GM19238 (cell line): ENCODE data around the gene ANKRD1.

Experiments used
- DNase-seq: peaks from one replicate; pipeline ENCODE4 v3.0.0; 2011; ENCODE audit warnings: low spot score; ENCODE audit not compliant: insufficient read length

The ANKRD1 gene

DNA sequence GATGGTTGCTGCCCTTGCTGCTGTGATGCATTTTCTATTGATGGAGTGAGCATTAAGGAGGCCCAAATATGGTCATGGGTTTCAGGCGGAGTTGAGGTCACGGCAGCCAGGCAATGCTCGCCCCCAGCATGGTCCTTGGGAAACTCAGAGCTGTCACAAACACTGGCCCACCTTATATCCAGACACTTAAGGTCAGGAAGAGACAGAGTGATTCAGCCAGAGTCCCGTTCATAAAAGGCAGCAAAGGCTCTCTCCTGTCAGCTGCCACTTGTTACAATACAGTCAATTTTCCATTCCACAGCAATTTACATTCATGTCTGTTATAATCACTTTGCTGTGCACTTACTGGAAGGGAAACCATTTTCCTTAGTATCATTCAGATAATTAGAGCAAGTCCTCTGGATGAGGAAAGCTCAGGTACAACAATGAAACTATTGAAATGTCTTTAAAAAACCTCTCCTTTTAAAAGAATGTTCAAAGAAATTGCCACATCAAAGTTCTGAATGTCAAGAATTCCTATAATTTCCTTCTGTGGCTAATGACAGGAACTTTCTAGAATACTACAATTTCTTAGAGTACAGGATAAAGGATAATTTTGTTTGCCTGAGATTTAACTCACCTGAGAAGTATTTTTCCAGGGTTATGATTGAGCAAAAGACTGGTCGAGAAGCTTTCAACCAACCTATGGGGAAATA lies 14.8 kb upstream of the ANKRD1 start:
- DNase-seq = no peak

DNA sequence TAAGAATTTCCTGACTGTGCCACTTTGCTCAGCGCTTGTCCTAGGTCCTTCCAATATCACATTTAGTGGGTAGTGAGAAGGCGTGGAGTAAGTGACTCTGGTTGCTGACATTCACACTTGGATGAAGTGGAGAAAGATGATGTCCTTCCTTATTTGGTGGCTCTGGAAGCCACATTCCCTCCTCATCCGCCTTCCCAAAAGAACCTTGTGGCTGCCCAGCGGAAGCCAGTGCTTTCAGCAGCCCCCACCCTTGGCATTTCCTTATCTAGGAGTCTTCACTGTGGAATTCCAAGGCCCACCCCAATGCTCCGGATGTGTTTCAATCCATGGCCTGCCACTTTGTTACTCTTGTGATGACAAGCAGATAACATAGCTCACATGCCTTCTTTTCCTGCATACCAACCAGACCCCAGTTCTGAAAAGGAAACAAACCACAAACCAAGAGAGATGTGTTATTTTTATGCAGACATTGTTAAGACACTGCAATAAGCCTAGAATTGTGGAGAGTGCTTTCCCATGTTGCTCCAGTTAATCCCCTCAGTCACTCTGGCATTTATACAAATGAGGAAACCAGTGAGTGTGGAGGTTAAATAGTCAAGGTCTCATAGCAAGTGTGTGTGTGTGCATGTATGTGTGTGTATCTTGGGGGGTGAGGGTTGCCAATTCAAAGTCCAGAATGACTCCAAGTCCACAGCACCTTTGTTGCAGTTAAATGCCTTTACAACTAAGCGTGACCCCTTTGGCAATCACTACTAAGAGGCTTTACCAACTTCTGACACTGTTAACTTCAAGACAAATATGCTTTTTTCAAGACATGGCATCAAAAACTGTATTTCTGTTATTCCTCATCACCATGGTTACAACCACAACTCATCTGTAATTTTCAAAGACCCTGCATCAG lies 10.3 kb upstream of the ANKRD1 start:
- no peak for DNase-seq

DNA sequence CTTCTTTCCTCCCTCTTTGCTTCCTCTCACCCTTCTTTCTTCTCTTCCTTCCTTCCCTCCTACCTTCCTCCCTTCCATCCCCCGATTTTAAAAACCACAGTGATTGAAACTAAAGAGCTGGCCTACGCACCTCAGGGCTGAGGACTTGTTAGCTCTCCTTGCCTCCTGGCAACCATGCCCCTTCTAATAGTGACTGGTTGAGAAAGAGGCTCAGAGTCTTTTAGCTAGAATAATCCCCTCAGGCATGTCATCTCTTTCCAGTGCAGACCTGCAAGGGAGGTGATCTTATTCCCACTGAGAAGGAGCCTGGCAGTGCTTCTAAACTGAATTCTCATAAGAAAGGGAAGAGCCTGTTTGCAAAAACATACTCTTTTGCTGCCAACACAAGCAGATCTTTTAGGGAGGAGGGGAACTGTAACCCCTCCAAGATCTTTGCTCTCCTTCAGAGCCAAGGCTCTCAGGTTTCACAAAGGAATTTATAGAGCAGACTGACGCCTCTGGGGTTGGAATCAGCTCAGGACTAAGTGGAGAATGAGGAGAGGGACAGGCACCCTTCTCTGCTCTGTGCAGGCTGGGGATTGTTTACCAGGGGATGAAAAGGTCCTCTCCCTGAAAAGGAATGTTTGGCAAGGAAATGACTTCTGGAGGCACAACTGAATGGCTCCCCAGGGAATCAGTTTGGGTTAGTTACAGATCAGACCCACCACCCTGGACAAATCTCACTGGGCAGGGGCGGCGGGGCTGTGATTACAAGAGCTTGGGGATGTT lies 9.4 kb upstream of the ANKRD1 start:
- no peak for DNase-seq

DNA sequence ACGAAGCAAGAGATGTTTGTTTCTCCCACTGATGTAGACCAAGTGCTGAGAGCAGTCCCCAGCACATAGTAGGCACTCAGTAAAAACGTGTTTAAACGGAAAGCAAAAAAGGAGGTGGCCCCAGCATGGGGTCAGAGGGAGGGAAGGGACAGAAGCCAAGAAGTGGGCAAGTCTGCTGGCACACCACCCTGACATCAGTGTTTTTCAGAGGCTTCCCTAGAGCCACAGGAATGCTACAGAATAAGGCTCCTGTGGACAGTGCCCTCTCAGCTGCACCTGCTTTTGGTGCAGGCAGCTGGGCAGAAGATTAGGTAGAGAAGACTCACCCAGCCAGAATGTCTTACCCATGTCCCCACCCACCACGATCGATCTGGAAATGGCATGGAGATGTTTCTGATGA lies 8.3 kb upstream of the ANKRD1 start:
- no peak for DNase-seq

DNA sequence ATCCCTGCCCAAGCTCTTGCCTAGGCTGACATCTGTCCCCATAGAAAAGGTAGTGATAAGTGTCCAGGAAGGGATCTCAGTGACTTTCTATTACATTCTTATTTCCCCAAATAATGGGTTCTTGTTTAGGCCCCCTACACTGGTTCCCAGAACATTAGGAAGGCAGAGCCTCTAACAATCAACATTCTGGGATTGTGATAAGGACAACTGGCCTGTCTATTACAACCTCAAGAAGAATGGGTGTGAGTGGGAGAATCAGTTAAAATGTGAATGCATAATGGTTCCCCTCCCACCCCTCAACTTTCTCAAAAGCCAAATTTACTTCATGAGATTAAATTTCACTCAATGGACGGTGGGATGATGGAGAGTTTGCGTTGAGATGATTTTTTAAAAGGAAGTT lies 6.4 kb upstream of the ANKRD1 start:
- DNase-seq = no peak

DNA sequence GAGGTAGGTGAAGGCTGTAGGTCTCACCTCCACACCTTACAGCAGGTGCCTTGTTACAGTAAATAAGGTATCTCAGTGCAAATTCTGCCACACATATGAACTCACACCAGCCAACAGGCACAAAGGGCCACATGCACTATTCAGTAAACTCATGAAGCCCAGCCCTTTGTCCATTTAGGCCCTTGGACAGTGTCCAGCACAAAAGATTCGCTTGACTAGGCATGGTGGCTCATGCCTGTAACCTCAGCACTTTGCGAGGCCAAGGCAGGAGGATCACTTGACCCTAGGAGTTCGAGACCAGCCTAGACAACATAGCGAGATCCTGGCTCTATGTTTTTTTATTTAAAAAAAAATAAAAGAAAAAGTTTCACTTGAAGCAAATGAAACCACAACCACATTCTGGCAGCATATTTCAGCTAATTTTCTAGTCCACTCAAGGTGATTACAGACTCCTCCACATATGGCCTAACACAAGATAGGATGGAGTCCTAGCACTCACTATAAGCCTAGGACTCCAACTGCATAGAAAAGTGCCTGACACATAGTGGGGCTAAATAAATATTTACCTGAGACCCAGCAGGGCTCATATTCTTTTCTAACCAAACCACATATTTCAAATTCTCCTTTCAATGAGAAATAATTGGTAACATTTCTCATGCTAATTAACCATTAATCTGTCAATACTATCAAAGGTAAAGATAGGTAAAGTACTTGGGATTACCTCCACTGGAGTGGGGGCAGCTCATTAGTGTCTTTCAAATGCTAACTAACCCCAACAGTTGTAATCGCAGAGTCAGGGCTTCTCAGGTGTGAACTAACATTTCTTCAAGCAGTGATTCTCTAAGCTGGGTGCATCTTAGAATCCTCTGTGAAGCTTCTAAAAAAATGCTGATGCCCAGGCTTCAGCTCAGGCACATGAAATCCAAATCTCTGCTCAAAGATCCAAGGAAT lies 4.5 kb upstream of the ANKRD1 start:
- DNase-seq = no peak

DNA sequence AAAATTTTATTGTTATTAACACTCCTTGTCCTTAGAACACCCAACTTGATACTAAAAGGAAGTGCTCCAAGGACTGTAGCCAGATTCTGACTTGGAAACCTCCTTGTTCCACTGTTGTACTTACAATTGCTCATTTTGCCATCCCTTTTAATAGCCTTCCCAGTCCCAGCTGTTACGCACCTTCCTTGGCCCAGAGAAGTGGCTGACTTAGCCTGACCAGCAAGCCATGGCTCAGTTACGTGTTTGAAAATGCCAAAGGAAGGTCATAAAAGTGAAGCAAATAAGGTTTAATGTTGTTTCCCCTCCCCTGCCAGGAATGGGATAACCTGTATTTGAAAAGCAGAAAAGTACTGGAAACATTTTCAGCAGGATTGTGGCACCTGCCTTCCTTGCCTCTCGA lies 3.7 kb upstream of the ANKRD1 start:
- no peak for DNase-seq

DNA sequence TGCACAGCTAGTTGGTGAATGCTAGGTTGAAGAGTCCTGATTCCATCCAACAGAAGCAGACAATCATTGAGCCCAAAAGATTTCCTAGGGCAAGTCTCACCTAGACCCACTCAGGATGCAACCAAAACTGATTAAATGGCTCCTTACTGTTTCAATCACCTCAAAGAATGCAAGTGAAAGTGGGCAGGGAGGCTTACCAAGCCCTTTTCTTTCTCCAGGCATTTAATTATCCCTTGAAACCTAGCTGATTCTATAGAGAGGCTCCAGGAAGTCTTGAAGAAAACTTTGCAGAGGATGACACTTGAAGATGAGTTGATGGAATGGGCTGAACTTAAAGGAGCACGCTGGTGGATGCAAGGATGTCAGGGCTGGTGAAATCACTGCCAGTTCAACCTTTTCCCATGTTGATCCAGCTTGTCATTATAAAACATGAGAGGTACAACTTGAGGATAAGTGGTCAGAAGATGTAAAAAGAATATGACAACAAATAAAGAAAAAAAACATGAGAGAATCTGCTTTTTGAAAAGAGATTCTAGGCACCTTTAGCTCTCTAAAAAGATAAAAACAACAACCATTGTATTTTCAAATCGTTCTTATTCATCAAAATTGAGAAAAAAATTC lies 2.3 kb upstream of the ANKRD1 start:
- no peak for DNase-seq

DNA sequence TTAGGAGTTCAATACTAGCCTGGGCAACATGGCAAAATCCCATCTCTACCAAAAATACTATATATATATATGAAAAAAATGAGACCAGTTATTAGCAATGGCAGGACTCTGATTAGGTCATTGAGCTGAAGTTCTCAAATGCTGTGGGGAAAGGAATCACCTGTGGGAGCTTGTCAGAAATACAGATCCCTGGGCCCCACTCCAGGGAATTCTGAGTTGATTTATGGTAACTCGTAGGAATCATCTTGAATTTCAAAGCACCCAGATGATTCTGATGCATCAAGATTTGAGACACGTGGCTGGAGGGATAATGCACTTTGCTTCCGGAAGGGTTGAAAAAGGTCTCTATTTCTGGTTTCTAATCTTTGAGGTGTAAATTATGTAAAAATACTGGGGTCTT lies 1.0 kb upstream of the ANKRD1 start:
- DNase-seq = no peak

DNA sequence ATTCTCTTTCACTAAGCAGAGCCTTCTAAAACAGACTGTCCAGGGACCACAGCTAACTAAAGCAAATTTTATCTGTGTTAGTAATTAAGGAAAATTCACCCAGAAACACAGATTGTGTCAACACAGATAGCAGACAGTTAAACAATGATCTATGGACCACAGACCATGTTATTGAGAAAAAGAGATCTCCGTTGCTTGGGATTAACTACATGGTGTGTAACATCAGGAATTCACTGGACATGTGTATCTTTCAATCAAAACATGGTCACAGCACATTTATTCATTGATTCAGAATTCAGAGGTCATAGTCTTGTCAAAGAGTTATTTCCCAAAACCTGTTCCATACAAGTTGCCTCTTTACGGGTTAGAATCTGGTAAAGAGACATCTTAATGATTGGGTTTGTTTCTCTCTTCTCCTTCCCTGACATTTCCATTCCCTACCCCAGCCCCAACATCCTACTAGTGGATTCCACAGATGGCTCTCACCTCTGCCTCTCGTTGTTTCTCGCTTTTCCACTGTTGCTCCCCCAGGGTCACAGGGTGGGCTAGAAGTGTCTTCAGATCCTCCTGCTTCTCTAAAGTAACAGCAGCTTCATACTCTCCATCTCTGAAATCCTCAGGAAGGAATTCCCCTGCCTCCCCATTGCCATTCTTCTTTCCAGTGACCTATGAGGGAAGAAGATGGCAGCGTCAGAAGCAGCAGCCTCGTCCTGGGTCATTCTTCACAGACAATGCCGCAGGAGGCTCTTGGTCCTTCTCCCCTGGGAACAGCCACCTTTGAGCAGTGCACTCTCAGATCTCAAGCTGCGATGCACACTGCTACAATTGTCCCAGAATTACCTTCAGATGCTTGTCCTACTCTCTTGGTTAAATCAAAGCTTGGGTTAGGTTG lies 958 bp downstream of the ANKRD1 start:
- no peak for DNase-seq

DNA sequence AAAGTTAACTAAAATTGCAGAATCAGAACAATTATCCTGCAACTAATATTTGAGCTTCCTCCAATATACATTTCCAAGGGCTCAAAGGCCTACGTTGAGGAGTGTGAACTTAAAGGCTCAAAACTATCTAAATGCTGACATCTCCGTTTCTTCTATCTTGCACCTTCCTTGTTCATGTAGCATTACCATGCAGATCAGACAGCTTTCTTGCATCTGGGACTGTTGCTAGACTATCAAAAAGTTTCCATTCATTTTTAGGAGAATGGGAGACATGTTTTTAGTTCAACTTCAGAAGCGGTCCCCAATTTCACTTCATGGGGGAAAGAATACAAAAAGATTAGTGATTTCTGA lies 2.9 kb downstream of the ANKRD1 start:
- DNase-seq = no peak

DNA sequence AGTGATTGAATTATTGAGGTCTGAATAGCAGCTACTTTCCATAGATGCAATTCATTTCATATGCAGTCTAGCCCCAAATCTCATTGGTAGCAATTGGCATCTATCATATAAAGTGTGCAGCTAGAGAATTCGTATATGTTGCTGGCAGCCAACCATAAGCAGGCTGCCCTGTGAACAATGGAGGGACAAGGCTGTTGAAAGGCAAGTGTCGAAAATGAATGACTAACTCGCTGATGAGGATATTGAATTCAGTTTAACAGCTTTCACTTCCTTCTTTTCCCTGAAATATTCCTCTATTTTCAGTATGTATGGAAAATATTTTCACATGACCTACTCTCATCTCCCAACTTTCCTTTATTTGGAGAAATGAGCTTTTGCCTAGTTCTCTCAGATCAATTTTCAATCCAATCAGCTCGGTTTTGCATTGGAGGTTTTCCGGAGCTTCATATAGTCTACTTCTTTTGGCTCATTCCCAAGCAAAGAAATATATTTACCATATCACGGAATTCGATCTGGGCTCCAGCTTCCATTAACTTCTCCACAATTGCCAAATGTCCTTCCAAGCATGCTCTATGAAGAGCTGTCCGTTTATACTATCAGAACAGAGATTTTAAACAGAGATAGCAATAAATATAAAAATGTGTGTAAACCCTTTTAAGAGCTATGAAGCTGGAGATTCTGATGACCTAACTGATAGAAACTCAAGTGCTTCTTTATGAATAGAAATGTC lies 3.5 kb downstream of the ANKRD1 start:
- no peak for DNase-seq

DNA sequence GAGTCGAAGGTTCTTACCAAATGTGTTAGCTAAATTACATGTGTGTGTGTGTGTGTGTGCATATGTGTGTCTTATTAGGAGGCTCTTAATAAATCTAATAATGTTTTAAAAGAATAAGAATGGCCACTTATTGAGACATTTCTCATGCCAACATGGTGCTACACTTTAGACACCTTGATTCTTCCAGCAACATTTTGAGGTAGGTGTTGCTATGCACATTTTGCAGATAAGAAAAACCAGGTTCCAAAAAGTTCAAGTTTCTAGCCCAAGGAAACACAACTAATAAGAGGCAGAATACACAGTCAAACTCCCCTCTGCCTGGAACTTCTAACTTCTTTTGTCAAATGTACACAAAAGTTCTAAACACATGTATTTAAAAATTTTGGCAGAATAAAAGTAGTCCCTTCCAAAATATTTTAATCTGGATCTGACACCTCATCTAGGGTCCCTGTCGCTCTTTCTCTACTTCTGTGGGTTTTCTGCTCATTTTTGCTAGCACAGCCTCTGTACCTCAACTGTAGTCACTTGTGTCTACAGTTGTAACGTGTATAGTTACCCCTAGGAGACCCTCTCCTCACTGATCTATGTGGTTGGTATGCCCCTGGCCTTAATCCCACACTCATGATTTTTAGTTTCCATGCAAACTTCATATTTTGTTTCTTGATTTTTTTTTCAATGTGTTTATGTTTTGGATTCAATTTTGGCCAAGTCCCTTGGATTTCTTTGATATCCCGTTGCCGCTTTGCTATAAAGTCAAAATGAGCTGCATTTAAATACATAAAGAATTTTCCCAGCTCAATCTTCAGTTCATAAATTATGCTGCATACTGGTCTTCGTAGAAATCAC lies 4.3 kb downstream of the ANKRD1 start:
- no peak for DNase-seq

DNA sequence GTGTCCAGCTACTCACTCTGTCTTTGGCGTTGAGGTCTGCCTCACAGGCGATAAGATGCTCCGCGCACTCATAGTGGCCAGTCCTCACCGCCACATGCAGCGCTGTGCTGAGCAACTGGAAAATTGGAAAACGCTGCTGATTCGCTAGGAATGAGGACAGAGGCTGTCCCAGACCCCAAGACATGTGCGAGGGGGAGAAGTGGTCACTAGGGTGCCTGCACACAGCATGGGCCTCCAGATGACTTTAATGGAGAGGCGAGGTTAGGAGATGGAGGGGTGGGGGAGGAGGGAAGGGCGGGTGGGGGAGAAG lies 5.2 kb downstream of the ANKRD1 start:
- no peak for DNase-seq

DNA sequence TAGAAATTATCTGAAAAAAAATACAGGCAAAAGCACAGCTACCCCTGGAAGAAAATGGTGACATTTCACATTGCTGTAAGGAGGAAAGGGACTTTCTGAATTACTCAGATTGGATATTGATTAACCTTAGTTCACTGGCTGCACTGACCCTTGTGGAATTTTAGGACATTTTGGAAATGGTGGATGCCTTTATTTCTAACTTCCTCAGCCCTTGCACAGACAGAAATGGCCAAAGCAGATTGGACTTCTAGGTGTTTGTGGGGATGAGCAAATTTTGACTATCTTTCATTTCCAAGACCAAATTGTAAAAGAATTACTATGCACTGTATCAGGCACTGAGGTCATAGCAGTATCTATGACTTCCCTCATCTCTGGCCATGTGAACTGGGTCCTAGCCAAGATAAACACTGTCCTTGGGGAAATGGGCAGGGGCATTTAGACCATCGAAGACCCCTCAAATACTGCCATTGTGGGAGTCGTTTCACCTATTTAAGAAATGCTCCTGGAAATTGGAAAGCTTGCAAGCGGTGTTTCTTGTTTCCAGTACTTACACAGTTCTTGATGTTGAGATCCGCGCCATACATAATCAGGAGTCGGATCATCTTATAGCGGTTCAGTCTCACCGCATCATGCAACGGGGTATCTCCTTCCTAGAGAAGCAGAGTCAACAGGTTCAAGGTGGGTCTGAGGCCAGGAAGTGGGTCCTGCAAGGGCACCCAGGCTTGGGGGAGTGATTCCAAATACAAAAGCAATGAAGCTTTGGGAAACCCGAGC lies 5.7 kb downstream of the ANKRD1 start:
- no peak for DNase-seq

DNA sequence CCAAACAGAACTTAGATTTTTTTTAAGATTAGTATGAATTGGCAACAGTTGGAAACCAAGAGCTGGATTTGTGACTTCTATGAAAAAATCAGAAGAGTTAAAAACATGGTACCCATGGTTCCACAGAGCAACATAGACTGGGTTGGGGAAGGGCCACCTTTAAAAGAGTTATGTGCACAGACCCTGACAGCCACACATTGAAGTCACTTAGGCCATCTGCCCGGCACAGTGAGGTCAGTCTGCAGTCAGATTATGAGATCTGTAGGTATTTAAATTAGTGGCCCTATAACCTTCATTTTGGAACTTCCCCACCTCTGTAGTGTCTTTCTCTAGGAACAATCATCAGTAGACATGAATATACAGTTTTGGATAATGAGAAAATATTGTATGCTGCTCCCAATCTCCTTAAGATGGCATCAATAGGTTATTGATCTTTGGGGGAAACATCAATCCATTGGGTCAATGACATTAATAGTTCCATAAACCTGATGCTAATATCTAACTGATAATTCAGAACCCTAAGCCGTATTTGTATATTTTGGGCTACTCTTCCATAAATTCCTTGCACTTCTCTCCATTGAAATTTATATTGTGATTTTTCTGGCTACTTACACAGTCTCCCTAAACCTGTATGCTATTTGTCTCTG lies 7.0 kb downstream of the ANKRD1 start:
- no peak for DNase-seq
